ENCODE measurements around the gene CDC14B.
"Not testable (repeated sequence)": the region's sequence is repeated elsewhere in the genome, so short reads cannot be mapped to it uniquely, and the experiment has no call there.

The CDC14B gene

DNA sequence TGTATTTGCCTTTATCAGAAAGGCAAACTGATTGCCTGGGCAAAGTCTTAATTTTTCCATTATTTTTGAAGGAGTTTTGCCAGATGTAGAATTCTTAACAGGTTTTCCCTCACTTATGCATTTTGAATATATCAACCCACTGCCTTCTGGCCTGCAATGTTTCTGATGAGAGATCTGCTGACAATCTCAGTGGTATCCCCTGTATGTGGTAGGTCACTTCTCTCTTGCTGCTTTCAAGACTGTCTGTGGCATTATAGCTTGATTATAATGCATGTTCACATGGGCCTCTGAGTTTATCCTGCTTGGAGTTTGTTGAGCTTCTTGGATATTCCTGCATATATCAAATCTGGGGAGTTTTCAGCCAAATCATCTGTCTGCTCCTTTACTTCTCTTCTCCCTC is 87.5 kb downstream of the CDC14B start:
- DNase-seq = no peak

DNA sequence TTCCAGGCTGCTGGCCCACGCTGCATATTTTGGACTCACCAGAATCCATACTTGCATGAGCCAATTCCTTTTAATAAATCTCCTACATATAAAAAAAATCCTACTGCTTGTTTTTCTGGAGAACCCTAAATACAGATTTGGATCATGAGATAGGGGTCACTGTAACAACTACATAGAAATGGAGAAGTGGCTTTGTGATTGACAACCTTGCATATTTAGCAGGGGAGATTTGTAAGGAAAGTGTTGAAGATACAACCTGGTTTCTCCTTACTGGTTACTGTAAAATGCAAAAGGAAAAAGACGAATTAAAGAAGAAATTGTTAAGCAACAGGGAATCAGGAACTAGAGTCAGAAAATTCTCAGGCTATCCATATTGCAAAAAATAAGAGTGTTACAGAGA is 94.9 kb downstream of the CDC14B start:
- DNase-seq = no peak

- no peak for DNase-seq
These were observed 95.6 kb downstream of the CDC14B start for GRCh38 chr9:96524045-96524444.

DNA sequence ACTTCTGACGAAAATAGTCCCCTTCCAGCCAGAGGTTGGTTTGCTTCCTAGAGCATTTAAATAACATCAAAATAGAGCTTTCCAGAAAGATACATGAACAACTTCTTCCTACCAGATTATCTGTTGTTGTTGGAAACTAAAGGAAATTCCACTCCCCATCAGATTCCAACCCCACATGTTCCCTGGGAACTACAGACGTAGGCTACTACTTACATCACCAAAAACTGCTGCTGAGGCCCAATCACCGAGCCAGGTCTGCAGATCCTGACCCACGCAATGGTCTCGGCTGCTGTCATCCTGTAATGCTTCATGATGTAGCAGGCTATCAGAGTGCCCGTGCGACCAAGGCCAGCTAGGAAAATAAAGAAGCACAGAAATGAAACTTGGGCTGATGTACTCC is 96.3 kb downstream of the CDC14B start:
- no peak for DNase-seq

GRCh38 chr9:96522366-96522765 is 97.3 kb downstream of the CDC14B start:
- DNase-seq = no peak

DNA sequence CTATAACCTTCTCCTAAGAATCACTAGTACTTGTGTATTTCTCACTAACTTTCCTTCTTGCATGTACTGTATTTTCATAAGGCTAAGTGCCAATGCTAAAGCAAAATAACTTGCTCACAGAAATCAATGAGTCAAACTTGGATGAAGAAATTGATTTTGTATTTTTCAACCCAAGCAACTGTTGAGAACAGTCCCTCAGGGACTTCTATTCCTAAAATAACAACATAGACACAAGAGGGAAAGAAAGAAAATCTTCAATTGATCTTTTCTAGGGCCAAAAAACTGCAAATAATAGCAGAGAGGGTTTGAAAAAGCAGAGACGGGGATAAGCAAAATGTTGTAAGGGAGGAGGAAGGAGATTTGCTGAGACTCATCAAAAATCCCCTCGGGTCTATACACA is 99.9 kb downstream of the CDC14B start:
- no peak for DNase-seq

DNA sequence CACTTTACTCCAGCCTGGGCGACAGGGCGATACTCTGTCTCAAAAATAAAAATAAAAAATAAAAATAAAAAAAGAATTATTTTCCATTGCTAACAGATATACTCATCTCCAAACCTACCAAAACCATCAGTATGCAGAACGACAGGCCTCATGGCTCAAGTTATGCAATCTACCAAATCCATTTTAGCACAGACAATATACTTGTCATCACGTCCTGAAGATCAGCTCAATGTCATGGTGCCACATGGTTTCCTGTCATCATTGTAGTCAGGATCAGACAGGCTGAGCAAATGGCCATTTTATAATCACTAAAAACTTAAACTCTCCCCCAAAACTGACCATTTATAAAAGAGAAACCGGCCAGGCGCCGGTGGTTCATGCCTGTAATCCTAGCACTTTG is 100.5 kb downstream of the CDC14B start:
- DNase-seq = no peak

- no peak for DNase-seq
These were observed 103.8 kb downstream of the CDC14B start for GRCh38 chr9:96515621-96516470.

GRCh38 chr9:96514800-96515158 is 104.9 kb downstream of the CDC14B start:
- DNase-seq = no peak

GRCh38 chr9:96514108-96514799 is 105.4 kb downstream of the CDC14B start:
- no peak for DNase-seq

DNA sequence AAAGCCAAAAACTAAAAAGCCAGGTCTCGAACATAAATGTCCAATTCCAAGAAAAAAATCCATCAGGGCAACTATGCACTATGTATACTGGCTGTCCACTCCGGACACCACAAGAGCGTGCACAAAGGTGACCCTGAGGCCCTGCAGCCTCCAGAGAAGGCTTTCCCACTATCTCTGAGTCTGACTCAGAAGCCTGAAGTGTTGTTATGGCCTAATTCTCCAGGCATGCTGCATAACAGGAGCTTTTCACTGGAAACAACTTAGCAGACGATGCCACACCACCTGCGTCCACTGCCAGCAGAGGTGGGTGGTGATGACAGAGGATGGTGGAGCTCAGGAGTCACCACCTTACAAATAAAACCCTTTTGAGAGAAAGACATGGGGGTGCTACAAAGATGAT is 106.0 kb downstream of the CDC14B start:
- DNase-seq = no peak

DNA sequence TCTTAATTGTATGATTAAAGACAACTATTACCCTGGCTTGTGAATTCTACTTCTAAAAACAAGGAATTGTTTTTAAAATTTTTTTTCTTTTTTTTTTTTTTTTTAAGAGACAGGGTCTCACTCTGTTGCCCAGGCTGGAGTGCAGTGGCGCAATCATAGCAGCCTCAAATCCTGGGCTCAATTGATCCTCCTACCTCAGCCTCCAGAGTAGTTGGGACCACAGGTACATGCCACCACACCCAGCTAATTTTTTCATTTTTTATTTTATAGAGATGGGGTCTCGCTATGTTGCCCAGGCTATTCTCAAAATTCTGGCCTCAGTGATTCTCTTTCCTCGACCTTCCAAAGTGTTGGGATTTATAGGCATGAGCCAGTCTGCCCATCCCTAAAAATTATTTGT is 107.4 kb downstream of the CDC14B start:
- DNase-seq = no peak

GRCh38 chr9:96510258-96510657 is 109.4 kb downstream of the CDC14B start:
- no peak for DNase-seq

- DNase-seq = no peak
These were observed 109.8 kb downstream of the CDC14B start for GRCh38 chr9:96509848-96510247.

GRCh38 chr9:96509026-96509425 is 110.6 kb downstream of the CDC14B start:
- DNase-seq = no peak

- DNase-seq = no peak
These were observed 111.3 kb downstream of the CDC14B start for GRCh38 chr9:96508227-96508940.

DNA sequence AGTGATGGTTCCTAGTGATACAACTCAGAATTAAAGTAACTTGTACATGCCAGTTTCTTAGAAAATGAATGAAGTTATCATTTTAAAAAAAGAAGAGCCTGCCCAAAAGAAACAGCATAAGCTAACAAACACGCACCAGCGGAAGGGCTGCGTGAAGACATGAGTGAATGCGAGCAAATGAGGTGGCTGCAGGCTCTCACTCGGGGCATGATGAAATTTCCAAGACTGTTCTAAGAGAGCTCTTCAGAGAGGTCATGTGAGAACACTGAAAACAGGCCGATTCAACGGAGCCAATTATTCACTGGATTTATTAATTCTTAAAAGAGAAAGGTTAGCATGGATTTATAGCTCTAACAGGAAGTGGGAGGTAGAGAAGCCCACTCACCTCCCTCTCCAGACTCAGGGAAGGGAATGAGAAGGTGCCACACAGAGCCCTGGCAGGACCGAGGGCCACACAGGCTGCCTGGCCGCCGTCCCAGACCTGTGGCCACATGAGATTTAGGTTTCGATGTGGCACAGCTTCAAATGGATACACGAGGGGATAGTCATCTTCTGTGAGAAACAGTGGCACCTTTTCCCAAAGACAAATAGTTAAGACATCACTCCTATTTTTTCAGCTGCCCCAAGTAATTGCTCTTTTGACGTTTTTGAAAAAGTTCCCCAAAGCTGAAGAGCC is 114.2 kb downstream of the CDC14B start:
- no peak for DNase-seq

- DNase-seq = no peak
These were observed 115.7 kb downstream of the CDC14B start for GRCh38 chr9:96503918-96504317.

DNA sequence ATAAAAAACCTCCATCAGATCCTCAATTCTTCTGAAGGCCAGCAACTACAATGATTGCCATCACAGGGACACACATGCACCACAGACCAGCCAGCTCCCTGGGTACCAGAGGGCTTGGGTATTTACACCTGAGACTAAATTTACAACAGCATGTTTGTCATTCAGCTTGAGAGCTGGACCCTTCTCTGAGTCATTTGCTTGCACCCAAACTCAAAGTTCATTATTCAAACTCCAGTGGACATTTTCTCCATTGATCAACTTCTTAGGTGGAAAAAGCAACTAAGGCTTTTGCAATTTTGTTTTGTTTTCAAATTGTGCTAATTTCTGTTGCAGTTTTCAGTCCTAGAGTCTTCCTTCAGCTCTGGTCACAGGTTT is 116.3 kb downstream of the CDC14B start:
- not testable (repeated sequence) for DNase-seq

DNA sequence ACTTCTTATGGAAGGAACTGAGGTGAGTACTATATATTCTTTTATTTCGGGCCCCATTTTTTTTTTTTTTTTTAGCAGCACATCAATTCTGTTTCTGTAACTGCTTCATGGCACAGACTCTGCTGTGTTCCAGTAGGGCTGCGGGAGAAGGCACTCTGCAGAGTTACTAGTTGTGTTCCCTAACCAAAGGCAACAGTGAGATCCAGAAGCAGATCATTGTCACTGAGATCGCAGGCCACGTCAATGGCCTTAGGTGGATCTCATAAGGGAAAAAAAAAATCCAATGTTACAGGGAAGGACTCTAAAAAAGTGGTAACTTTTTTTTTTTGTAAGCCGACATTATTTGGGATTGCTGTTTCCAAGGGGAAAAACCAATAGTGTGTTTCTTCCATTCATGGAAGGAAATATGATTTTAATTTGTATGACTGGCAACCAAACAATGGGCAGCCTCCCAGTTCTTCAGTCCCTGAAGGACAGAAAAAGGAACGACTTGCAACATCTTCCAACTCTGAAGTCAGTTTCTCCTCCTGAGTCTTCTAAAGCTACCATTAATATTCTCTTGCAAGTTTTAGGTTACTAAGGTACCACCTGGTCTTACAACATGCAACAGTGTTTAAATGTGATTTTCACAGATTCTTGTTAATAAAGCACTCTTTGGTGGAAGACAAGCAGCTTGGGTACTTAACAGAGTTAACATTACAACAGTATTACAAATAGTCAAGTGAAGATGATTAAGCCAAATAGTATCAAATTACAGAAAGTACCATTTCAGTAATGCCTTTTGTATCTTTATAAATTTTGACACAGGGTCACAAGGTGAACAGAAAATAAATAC is 116.9 kb downstream of the CDC14B start:
- DNase-seq = no peak

GRCh38 chr9:96501633-96502538 is 117.8 kb downstream of the CDC14B start:
- no peak for DNase-seq

All from NCI-H2081 treated with DMSO at 0.1 percent for 48 hours (cell line).